Endothelial cell of umbilical vein (primary cell): Measurements from ENCODE around the gene MCM9.

Source experiments
- EZH2 ChIP-seq: IDR thresholded peaks from 2 replicates; pipeline ENCODE4 v1.6.1; 2012; ENCODE audit warnings: borderline replicate concordance, low read depth, mild to moderate bottlenecking, moderate library complexity, low read length, inconsistent platforms; ENCODE audit not compliant: severe bottlenecking
- FOS ChIP-seq: IDR thresholded peaks from 2 replicates; pipeline ENCODE4 v1.6.1; 2011; ENCODE audit warnings: mild to moderate bottlenecking, low read length, moderate library complexity, borderline replicate concordance; ENCODE audit not compliant: insufficient read depth
- GATA2 ChIP-seq: IDR thresholded peaks from 2 replicates; pipeline ENCODE4 v1.7.0; 2011; ENCODE audit warnings: low read depth, mild to moderate bottlenecking, moderate library complexity, mixed read lengths, low read length; ENCODE audit not compliant: insufficient read length, insufficient read depth
- JUN ChIP-seq: IDR thresholded peaks from 2 replicates; pipeline ENCODE4 v1.6.1; 2011; ENCODE audit warnings: borderline replicate concordance, low read depth; ENCODE audit not compliant: insufficient read length, insufficient read depth
- POLR2A ChIP-seq: IDR thresholded peaks from 2 replicates; pipeline ENCODE4 v1.6.1; 2012; ENCODE audit warnings: low read depth, mild to moderate bottlenecking, control low read depth, low read length
- POLR2AphosphoS5 ChIP-seq: IDR thresholded peaks from 2 replicates; pipeline ENCODE4 v1.6.1; 2012; ENCODE audit warnings: low read depth, mild to moderate bottlenecking, control low read depth, low read length, moderate library complexity; ENCODE audit not compliant: insufficient read depth
- TF ChIP-seq, protein P1 (sequence below), 2 donors: IDR thresholded peaks; 1 replicate in 1 of 2; 2 replicates in 1 of 2; pipeline ENCODE4 v1.5.1; 2011; ENCODE audit warnings: low read length in 2 of 2, mild to moderate bottlenecking in 2 of 2, moderate library complexity in 2 of 2, control low read depth in 1 of 2, inconsistent platforms in 1 of 2, low read depth in 1 of 2; ENCODE audit not compliant: insufficient read depth in 1 of 2; ENCODE audit errors: extremely low read depth in 1 of 2
- TF ChIP-seq, protein P2 (sequence below): IDR thresholded peaks from 2 replicates; pipeline ENCODE4 v1.6.1; 2011; ENCODE audit not compliant: insufficient read depth, insufficient read length

DNA sequence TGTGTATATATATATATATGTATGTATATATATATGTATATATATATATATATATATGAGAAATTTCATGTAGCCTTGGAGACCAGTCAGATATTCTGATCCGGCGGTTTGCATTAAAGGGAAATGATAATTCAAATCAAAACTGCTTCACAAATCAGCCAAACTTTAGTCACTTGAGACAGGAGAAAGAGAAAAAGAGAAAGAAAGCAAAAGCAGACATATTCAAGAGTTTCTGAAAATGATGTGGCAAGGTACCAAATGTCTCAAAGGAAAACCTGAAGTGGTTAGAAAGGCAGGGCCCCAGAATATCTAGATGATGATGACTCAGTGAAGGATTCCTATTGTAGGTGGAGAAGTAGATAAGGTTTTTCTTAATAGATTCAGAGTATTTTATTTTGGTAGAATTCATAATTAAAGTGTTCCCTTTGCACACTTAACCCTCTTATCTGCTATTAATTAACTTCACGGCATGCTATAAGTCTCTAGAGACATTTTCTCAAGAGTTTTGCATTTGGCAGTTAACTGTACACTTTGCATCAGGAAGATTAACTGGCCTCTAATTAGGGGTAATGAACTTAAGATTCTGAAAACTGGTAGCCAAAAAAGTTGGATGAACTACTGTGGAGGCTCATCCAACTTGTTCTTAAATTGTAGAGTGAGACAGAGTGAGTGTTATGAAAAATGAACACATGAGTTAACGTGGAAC is 91.1 kb downstream of the MCM9 start:
- TF ChIP-seq, protein P1, sequence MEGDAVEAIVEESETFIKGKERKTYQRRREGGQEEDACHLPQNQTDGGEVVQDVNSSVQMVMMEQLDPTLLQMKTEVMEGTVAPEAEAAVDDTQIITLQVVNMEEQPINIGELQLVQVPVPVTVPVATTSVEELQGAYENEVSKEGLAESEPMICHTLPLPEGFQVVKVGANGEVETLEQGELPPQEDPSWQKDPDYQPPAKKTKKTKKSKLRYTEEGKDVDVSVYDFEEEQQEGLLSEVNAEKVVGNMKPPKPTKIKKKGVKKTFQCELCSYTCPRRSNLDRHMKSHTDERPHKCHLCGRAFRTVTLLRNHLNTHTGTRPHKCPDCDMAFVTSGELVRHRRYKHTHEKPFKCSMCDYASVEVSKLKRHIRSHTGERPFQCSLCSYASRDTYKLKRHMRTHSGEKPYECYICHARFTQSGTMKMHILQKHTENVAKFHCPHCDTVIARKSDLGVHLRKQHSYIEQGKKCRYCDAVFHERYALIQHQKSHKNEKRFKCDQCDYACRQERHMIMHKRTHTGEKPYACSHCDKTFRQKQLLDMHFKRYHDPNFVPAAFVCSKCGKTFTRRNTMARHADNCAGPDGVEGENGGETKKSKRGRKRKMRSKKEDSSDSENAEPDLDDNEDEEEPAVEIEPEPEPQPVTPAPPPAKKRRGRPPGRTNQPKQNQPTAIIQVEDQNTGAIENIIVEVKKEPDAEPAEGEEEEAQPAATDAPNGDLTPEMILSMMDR (IDR thresholded peaks at IDR 0.05; ENCODE audit: extremely low read depth in 1 of 2, insufficient read depth in 1 of 2, low read depth in 1 of 2, low read length in 2 of 2), result no peak
- TF ChIP-seq EZH2 (no peak), JUN (no peak), FOS (no peak), POLR2A (no peak), POLR2AphosphoS5 (no peak), GATA2 (no peak)
- TF ChIP-seq, protein P2, sequence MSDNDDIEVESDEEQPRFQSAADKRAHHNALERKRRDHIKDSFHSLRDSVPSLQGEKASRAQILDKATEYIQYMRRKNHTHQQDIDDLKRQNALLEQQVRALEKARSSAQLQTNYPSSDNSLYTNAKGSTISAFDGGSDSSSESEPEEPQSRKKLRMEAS, result no peak
